ENCODE results near the gene ATOH8.
A peak's percentile ranks its signal among the peaks of the same experiment; 100 is the strongest.
"Not testable (repeated sequence)": the region's sequence is repeated elsewhere in the genome, so short reads cannot be mapped to it uniquely, and the experiment has no call there.

Gene ATOH8

GRCh38 chr2:85806358-85807118 lies 52.7 kb downstream of the ATOH8 start:
- no peak for DNase-seq

GRCh38 chr2:85807756-85808155 lies 54.0 kb downstream of the ATOH8 start:
- DNase-seq, result no peak

GRCh38 chr2:85810371-85811179 lies 56.8 kb downstream of the ATOH8 start:
- DNase-seq, result no peak

- no peak for DNase-seq
Observed at GRCh38 chr2:85811180-85812093, 57.6 kb downstream of the ATOH8 start.

- no peak for DNase-seq
Observed at GRCh38 chr2:85812094-85812735, 58.4 kb downstream of the ATOH8 start.

GRCh38 chr2:85813211-85813981 lies 59.6 kb downstream of the ATOH8 start:
- no peak for DNase-seq

- DNase-seq, result peak; percentile 54
Observed at GRCh38 chr2:85813982-85814801, 60.4 kb downstream of the ATOH8 start.

- no peak for DNase-seq
Observed at GRCh38 chr2:85814802-85815550, 61.2 kb downstream of the ATOH8 start.

- DNase-seq, result no peak
Observed at GRCh38 chr2:85819811-85820510, 66.2 kb downstream of the ATOH8 start.

- DNase-seq, result no peak
Observed at GRCh38 chr2:85822766-85823165, 69.0 kb downstream of the ATOH8 start.

GRCh38 chr2:85823951-85824350 lies 70.2 kb downstream of the ATOH8 start:
- DNase-seq, result no peak

- DNase-seq, result peak; percentile 44
Observed at GRCh38 chr2:85826990-85827878, 73.4 kb downstream of the ATOH8 start.

- no peak for DNase-seq
Observed at GRCh38 chr2:85827879-85828569, 74.2 kb downstream of the ATOH8 start.

GRCh38 chr2:85828725-85829124 lies 74.9 kb downstream of the ATOH8 start:
- no peak for DNase-seq

- not testable (repeated sequence) for DNase-seq
Observed at GRCh38 chr2:85829394-85829793, 75.6 kb downstream of the ATOH8 start.

- DNase-seq, result no peak
Observed at GRCh38 chr2:85830645-85831044, 76.9 kb downstream of the ATOH8 start.

- no peak for DNase-seq
Observed at GRCh38 chr2:85831735-85832134, 77.9 kb downstream of the ATOH8 start.

GRCh38 chr2:85834466-85834865 lies 80.7 kb downstream of the ATOH8 start:
- no peak for DNase-seq
